ENCODE results near the gene CGB7. TPM values are rescaled to one million over a fixed set of nuclear protein-coding genes. Genes with fewer than 3 reads are reported as not detected.

CGB7 gene
- total RNA-seq, 1 experiment from 2014 or later, result 0.04 TPM

DNA sequence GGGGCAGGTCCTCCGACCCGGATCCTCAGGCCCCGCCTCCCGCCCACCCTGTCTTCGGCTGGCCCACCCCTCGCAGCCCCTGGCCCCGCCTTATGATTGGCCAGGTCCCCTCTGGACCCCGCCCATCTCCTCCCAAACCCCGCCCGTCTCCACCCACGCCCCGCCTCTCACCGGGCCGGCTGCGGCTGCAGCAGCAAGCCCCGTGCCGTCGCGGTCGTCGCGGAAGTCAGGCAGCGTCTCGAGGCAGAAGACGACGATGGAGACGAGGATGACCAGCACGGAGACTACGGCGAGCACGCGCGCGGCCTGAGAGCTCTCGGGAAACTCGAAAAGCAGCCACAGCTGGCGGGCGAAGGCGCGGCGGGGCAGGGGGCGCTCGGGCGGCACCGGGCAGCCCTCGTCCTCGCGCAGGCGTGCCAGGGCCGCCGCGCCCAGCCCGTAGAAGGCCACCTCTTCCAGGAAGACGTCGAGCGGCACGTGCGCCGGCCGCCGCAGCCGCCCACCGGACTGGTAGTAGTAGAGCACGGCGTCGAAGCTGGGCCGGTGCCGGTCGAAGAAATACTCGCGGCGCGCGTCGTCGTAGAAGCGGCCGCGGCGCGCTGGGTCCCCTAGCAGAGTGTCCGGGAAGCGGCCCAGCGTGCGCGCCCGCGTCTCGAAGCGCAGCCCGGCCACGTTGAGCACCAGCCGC, 14.5 kb upstream of the CGB7 start:
- H3K27ac ChIP-seq (ENCODE audit: low read length), result no peak overlapping the region
- no TSS peak for BruUV-seq (replicated peaks)
- no peaks in the 10 kb centered on the region for H3K9me2 ChIP-seq (replicated peaks; ENCODE audit: low read length)
- TF ChIP-seq EZH2 (IDR thresholded peaks at IDR 0.05; ENCODE audit: low read length, unreplicated experiment) (no peak), EZH2phosphoT487 (IDR thresholded peaks at IDR 0.05; ENCODE audit: borderline replicate concordance, low read length) (no peak)
- TF ChIP-seq, protein P1, sequence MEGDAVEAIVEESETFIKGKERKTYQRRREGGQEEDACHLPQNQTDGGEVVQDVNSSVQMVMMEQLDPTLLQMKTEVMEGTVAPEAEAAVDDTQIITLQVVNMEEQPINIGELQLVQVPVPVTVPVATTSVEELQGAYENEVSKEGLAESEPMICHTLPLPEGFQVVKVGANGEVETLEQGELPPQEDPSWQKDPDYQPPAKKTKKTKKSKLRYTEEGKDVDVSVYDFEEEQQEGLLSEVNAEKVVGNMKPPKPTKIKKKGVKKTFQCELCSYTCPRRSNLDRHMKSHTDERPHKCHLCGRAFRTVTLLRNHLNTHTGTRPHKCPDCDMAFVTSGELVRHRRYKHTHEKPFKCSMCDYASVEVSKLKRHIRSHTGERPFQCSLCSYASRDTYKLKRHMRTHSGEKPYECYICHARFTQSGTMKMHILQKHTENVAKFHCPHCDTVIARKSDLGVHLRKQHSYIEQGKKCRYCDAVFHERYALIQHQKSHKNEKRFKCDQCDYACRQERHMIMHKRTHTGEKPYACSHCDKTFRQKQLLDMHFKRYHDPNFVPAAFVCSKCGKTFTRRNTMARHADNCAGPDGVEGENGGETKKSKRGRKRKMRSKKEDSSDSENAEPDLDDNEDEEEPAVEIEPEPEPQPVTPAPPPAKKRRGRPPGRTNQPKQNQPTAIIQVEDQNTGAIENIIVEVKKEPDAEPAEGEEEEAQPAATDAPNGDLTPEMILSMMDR (conservative IDR thresholded peaks at IDR 0.05; ENCODE audit: low read depth, low read length), result no peak
- H3K36me3 ChIP-seq (ENCODE audit: low read depth, low read length), result no peaks in the 10 kb centered on the region
- H4K20me1 ChIP-seq (ENCODE audit: low read length), result no peaks in the 10 kb centered on the region
- H3K27me3 ChIP-seq (ENCODE audit: low read length), result 0 out of 2 replicates have a peak, but pooled peaks cover 7% of the 10 kb centered on the region
- ChIA-PET POLR2A (ENCODE audit: unreplicated experiment) (no interaction called here), CTCF (no interaction called here)
- ATAC-seq (no peak), DNase-seq (no peak)
- no peak overlapping the region for H3K4me2 ChIP-seq (ENCODE audit: low read length)
- no peaks in the 10 kb centered on the region for H3K79me2 ChIP-seq (ENCODE audit: low read length)
- intact Hi-C loops (cut with micrococcal nuclease), result loop anchor here (10.0 kb wide), 1 partner anchor 77 kb away; the partner anchor contains the start of genes GYS1 and RUVBL2
- no peaks in the 10 kb centered on the region for H3K4me1 ChIP-seq (ENCODE audit: insufficient read depth, low read length)
- H3K9ac ChIP-seq (ENCODE audit: low read length), result no peak overlapping the region
- H2AFZ ChIP-seq (ENCODE audit: low read length), result no peak overlapping the region
- H3K9me3 ChIP-seq (ENCODE audit: low read length), result no peaks in the 10 kb centered on the region
- no peaks in the 10 kb centered on the region for H3F3A ChIP-seq (ENCODE audit: low read length, unreplicated experiment)
- H3K4me3 ChIP-seq (ENCODE audit: low read length), result no peak overlapping the region

DNA sequence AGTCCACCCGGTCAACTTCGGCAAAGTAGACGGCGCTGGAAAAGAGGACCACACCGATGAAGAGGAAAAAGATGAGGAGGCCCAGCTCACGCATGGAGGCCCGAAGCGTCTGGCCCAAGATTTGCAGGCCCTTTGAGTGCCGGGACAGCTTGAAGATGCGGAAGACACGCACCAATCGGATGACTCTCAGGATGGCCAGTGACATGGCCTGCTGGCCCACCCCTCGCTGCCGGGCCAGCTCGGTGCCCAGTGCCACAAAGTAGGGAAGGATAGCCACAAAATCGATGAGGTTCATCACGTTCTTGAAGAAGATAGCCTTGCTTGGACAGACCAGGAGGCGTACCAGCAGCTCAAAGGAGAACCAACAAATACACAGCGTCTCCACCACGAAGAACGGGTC, 12.9 kb upstream of the CGB7 start:
- H3F3A ChIP-seq (ENCODE audit: low read length, unreplicated experiment), result no peaks in the 10 kb centered on the region
- no peaks in the 10 kb centered on the region for H3K9me3 ChIP-seq (ENCODE audit: low read length)
- TF ChIP-seq, protein P1 (conservative IDR thresholded peaks at IDR 0.05; ENCODE audit: low read depth, low read length), result no peak
- TF ChIP-seq EZH2 (IDR thresholded peaks at IDR 0.05; ENCODE audit: low read length, unreplicated experiment), result no peak
- no peak for TF ChIP-seq EZH2phosphoT487 (IDR thresholded peaks at IDR 0.05; ENCODE audit: borderline replicate concordance, low read length)
- H3K9ac ChIP-seq (ENCODE audit: low read length), result no peak overlapping the region
- ChIA-PET CTCF (interaction anchor here (0.6 kb wide), 1 partner anchor 77 kb away, joined by 4 read pairs; the partner anchor contains the start of gene RUVBL2), POLR2A (ENCODE audit: unreplicated experiment) (no interaction called here)
- DNase-seq (no peak), ATAC-seq (no peak)
- H3K36me3 ChIP-seq (ENCODE audit: low read depth, low read length), result no peaks in the 10 kb centered on the region
- no peak overlapping the region for H3K27ac ChIP-seq (ENCODE audit: low read length)
- no peaks in the 10 kb centered on the region for H4K20me1 ChIP-seq (ENCODE audit: low read length)
- H2AFZ ChIP-seq (ENCODE audit: low read length), result no peak overlapping the region
- H3K4me1 ChIP-seq (ENCODE audit: insufficient read depth, low read length), result no peaks in the 10 kb centered on the region
- H3K4me3 ChIP-seq (ENCODE audit: low read length), result no peak overlapping the region
- no peak overlapping the region for H3K4me2 ChIP-seq (ENCODE audit: low read length)
- H3K79me2 ChIP-seq (ENCODE audit: low read length), result no peaks in the 10 kb centered on the region
- intact Hi-C loops (cut with micrococcal nuclease), result loop anchor here (10.0 kb wide), 1 partner anchor 76 kb away; the partner anchor contains the start of genes GYS1 and RUVBL2
- no TSS peak for BruUV-seq (replicated peaks)
- H3K27me3 ChIP-seq (ENCODE audit: low read length), result 0 out of 2 replicates have a peak, but pooled peaks cover 7% of the 10 kb centered on the region
- H3K9me2 ChIP-seq (replicated peaks; ENCODE audit: low read length), result no peaks in the 10 kb centered on the region

DNA sequence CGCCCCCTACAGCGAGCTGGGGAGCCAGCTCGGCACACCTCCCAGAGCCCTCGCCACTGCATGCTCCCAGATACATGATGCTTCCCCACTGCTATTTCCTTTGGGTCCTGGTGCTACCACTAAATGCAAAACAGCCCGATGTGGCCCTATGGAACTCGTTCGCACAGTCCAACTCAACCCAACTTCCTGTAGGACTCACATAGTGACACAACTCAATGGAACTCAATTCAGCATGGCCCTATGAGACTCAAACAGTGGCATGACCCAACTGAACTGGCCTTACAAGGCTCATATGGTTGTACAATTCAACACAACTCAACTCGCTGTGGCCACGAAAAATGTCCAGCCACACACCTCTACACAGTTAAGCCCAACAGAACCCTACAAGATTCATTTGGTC, 11.5 kb upstream of the CGB7 start:
- no peak for DNase-seq
- H3K4me3 ChIP-seq (ENCODE audit: low read length), result no peak overlapping the region
- no peak overlapping the region for H3K27ac ChIP-seq (ENCODE audit: low read length)
- no peak overlapping the region for H2AFZ ChIP-seq (ENCODE audit: low read length)
- POLR2A ChIA-PET (ENCODE audit: unreplicated experiment), result no interaction called here
- intact Hi-C loops (cut with micrococcal nuclease), result no loop called here
- no peaks in the 10 kb centered on the region for H3K9me2 ChIP-seq (replicated peaks; ENCODE audit: low read length)
- 0 out of 2 replicates have a peak, but pooled peaks cover 7% of the 10 kb centered on the region for H3K27me3 ChIP-seq (ENCODE audit: low read length)
- H3K9me3 ChIP-seq (ENCODE audit: low read length), result no peaks in the 10 kb centered on the region
- H3K9ac ChIP-seq (ENCODE audit: low read length), result no peak overlapping the region
- no TSS peak for BruUV-seq (replicated peaks)
- no peak overlapping the region for H3K4me2 ChIP-seq (ENCODE audit: low read length)
- CTCF ChIA-PET, result no interaction called here
- H4K20me1 ChIP-seq (ENCODE audit: low read length), result no peaks in the 10 kb centered on the region
- H3F3A ChIP-seq (ENCODE audit: low read length, unreplicated experiment), result no peaks in the 10 kb centered on the region
- no peaks in the 10 kb centered on the region for H3K36me3 ChIP-seq (ENCODE audit: low read depth, low read length)
- no peak for ATAC-seq
- no peaks in the 10 kb centered on the region for H3K79me2 ChIP-seq (ENCODE audit: low read length)
- no peaks in the 10 kb centered on the region for H3K4me1 ChIP-seq (ENCODE audit: insufficient read depth, low read length)
- no peak for TF ChIP-seq EZH2phosphoT487 (IDR thresholded peaks at IDR 0.05; ENCODE audit: borderline replicate concordance, low read length)
- no peak for TF ChIP-seq EZH2 (IDR thresholded peaks at IDR 0.05; ENCODE audit: low read length, unreplicated experiment)
- TF ChIP-seq, protein P1 (conservative IDR thresholded peaks at IDR 0.05; ENCODE audit: low read depth, low read length), result no peak
